ENCODE measurements around the gene RNF112. TPM values are rescaled to one million over a fixed set of nuclear protein-coding genes. Genes with fewer than 3 reads are reported as not detected.

The RNF112 gene
- total and polyA plus RNA-seq, 7 experiments from 2014 or later, result 0.15 to 2.3 (median 1.1) TPM; not detected in 1

GRCh38 chr17:19372011-19372370 is 39.0 kb upstream of the RNF112 start:
- Histone ChIP-seq H3K4me1 (ENCODE audit: control insufficient read depth in 2 of 2, insufficient read depth in 2 of 2, low read length in 2 of 2) (peaks cover 27 to 45% of the 10 kb centered on the region in 2 donors), H3K27ac (ENCODE audit: low read depth, low read length) (no peak overlapping the region), H3K4me3 (ENCODE audit: low read length) (no peak overlapping the region), H3K36me3 (ENCODE audit: control insufficient read depth in 2 of 3, insufficient read depth in 3 of 3, low read length in 3 of 3) (no peaks in the 10 kb centered on the region), H3K9me3 (ENCODE audit: control insufficient read depth in 2 of 3, low read length in 3 of 3) (no peaks in the 10 kb centered on the region), H3K27me3 (ENCODE audit: control insufficient read depth in 2 of 2, insufficient read depth in 2 of 2, low read length in 2 of 2) (no peaks in the 10 kb centered on the region)
- CTCF ChIA-PET, result interaction anchor here (0.6 to 1.7 kb wide), 2 partner anchors 9 to 388 kb away, joined by 3 to 6 read pairs; partner anchors contain the start of gene B9D1
- intact Hi-C loops (cut with micrococcal nuclease), result loop anchor here in 1 of 2 donors (10.0 kb wide), 1 partner anchor 517 kb away; the partner anchor contains the start of gene PRPSAP2
- Mint-ChIP-seq H3K9me3 (peaks cover 0 to 2% (median 0%) of the 10 kb centered on the region in 11 donors), H3K36me3 (peaks cover 0 to 15% (median 0%) of the 10 kb centered on the region in 5 donors), H3K4me3 (peak overlapping the region in 4 of 10 donors; percentile 4 to 69 (median 10)), H3K4me1 (peaks cover 18 to 60% (median 47%) of the 10 kb centered on the region in 7 donors), H3K27me3 (no peaks in the 10 kb centered on the region), H3K27ac (peak overlapping the region in 2 of 9 donors; percentile 45 to 93)
- POLR2A ChIA-PET, result no interaction called here
- ATAC-seq (no peak), DNase-seq (no peak)

- Histone ChIP-seq H3K27me3 (ENCODE audit: control insufficient read depth in 2 of 2, insufficient read depth in 2 of 2, low read length in 2 of 2) (no peaks in the 10 kb centered on the region), H3K4me1 (ENCODE audit: control insufficient read depth in 2 of 2, insufficient read depth in 2 of 2, low read length in 2 of 2) (peaks cover 31 to 45% of the 10 kb centered on the region in 2 donors), H3K9me3 (ENCODE audit: control insufficient read depth in 2 of 3, low read length in 3 of 3) (no peaks in the 10 kb centered on the region), H3K4me3 (ENCODE audit: low read length) (no peak overlapping the region), H3K36me3 (ENCODE audit: control insufficient read depth in 2 of 3, insufficient read depth in 3 of 3, low read length in 3 of 3) (no peaks in the 10 kb centered on the region), H3K27ac (ENCODE audit: low read depth, low read length) (no peak overlapping the region)
- DNase-seq (no peak), ATAC-seq (no peak)
- ChIA-PET POLR2A (no interaction called here), CTCF (interaction anchor here (0.6 to 1.7 kb wide), 2 partner anchors 9 to 388 kb away, joined by 3 to 6 read pairs; partner anchors contain the start of gene B9D1)
- intact Hi-C loops (cut with micrococcal nuclease), result loop anchor here in 1 of 2 donors (10.0 kb wide), 1 partner anchor 518 kb away; the partner anchor contains the start of gene PRPSAP2
- Mint-ChIP-seq H3K9me3 (peaks cover 0 to 2% (median 0%) of the 10 kb centered on the region in 11 donors), H3K4me1 (peaks cover 20 to 61% (median 51%) of the 10 kb centered on the region in 7 donors), H3K27ac (peak overlapping the region in 2 of 9 donors; percentile 65 to 93), H3K27me3 (no peaks in the 10 kb centered on the region), H3K36me3 (peaks cover 0 to 15% (median 0%) of the 10 kb centered on the region in 5 donors), H3K4me3 (peak overlapping the region in 4 of 10 donors; percentile 4 to 66 (median 28))
These were observed 38.6 kb upstream of the RNF112 start for GRCh38 chr17:19372439-19372838.

- peaks cover 0 to 4% (median 0%) of the 10 kb centered on the region in 3 experiments for H3K36me3 ChIP-seq (ENCODE audit: control insufficient read depth in 2 of 3, insufficient read depth in 3 of 3, low read length in 3 of 3)
- ChIA-PET CTCF (no interaction called here), POLR2A (no interaction called here)
- H3K4me3 ChIP-seq (ENCODE audit: low read length), result no peak overlapping the region
- no peak overlapping the region for H3K27ac ChIP-seq (ENCODE audit: low read depth, low read length)
- DNase-seq (no peak), ATAC-seq (no peak)
- Mint-ChIP-seq H3K9me3 (peaks cover 0 to 2% (median 0%) of the 10 kb centered on the region in 11 donors), H3K4me3 (no peak overlapping the region), H3K4me1 (peaks cover 20 to 60% (median 52%) of the 10 kb centered on the region in 7 donors), H3K36me3 (peaks cover 0 to 15% (median 0%) of the 10 kb centered on the region in 5 donors), H3K27me3 (no peaks in the 10 kb centered on the region), H3K27ac (no peak overlapping the region)
- peaks cover 31 to 45% of the 10 kb centered on the region in 2 donors for H3K4me1 ChIP-seq (ENCODE audit: control insufficient read depth in 2 of 2, insufficient read depth in 2 of 2, low read length in 2 of 2)
- intact Hi-C loops (cut with micrococcal nuclease), result loop anchor here in 1 of 2 donors (10.0 kb wide), 1 partner anchor 518 kb away; the partner anchor contains the start of gene PRPSAP2
- H3K27me3 ChIP-seq (ENCODE audit: control insufficient read depth in 2 of 2, insufficient read depth in 2 of 2, low read length in 2 of 2), result no peaks in the 10 kb centered on the region
- H3K9me3 ChIP-seq (ENCODE audit: control insufficient read depth in 2 of 3, low read length in 3 of 3), result no peaks in the 10 kb centered on the region
These were observed 38.0 kb upstream of the RNF112 start for GRCh38 chr17:19372866-19373504.

DNA sequence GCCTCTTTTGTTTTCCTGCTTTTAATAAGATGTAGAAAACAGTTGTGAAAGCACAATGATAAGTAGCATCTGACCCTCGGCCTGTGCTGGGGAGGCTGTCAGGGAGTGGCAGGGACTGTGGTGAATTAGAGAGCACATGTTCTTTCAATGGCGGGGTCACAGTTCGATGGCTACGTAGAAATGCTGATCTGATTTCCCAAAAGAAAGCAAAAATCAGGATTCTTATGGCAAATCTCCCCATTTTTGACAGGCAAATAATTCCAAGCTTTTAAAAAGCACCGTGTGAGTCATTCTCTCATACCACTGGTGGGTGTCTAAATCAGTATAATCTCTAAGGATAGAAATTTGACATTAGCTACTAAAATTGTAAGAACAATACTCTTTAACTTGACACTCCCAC is 36.9 kb upstream of the RNF112 start:
- no peak for DNase-seq
- Mint-ChIP-seq H3K9me3 (peaks cover 0 to 2% (median 0%) of the 10 kb centered on the region in 11 donors), H3K4me3 (peak overlapping the region in 1 of 10 donors; percentile 16), H3K27ac (no peak overlapping the region), H3K4me1 (peaks cover 14 to 54% (median 49%) of the 10 kb centered on the region in 7 donors), H3K27me3 (no peaks in the 10 kb centered on the region), H3K36me3 (peaks cover 0 to 15% (median 0%) of the 10 kb centered on the region in 5 donors)
- intact Hi-C loops (cut with micrococcal nuclease), result loop anchor here in 1 of 2 donors (10.0 kb wide), 1 partner anchor 519 kb away; the partner anchor contains the start of gene PRPSAP2
- ChIA-PET POLR2A (no interaction called here), CTCF (interaction anchor here (0.5 to 1.1 kb wide), 2 partner anchors 11 to 1414 kb away, joined by 3 read pairs; partner anchors contain the start of gene B9D1)
- H3K9me3 ChIP-seq (ENCODE audit: control insufficient read depth in 2 of 3, low read length in 3 of 3), result no peaks in the 10 kb centered on the region
- ATAC-seq, result no peak
- no peak overlapping the region for H3K4me3 ChIP-seq (ENCODE audit: low read length)
- H3K27me3 ChIP-seq (ENCODE audit: control insufficient read depth in 2 of 2, insufficient read depth in 2 of 2, low read length in 2 of 2), result no peaks in the 10 kb centered on the region
- H3K4me1 ChIP-seq (ENCODE audit: control insufficient read depth in 2 of 2, insufficient read depth in 2 of 2, low read length in 2 of 2), result peaks cover 31 to 39% of the 10 kb centered on the region in 2 donors
- H3K36me3 ChIP-seq (ENCODE audit: control insufficient read depth in 2 of 3, insufficient read depth in 3 of 3, low read length in 3 of 3), result peaks cover 0 to 4% (median 0%) of the 10 kb centered on the region in 3 experiments
- H3K27ac ChIP-seq (ENCODE audit: low read depth, low read length), result no peak overlapping the region

- Mint-ChIP-seq H3K4me1 (peaks cover 6 to 46% (median 38%) of the 10 kb centered on the region in 7 donors), H3K27ac (peak overlapping the region in 2 of 9 donors; percentile 18 to 38), H3K36me3 (peaks cover 0 to 24% (median 12%) of the 10 kb centered on the region in 5 donors), H3K9me3 (peaks cover 0 to 3% (median 0%) of the 10 kb centered on the region in 11 donors), H3K4me3 (peak overlapping the region in 6 of 10 donors; percentile 6 to 70 (median 49)), H3K27me3 (no peaks in the 10 kb centered on the region)
- Histone ChIP-seq H3K4me1 (ENCODE audit: control insufficient read depth in 2 of 2, insufficient read depth in 2 of 2, low read length in 2 of 2) (peaks cover 18 to 23% of the 10 kb centered on the region in 2 donors), H3K27ac (ENCODE audit: low read depth, low read length) (no peak overlapping the region), H3K27me3 (ENCODE audit: control insufficient read depth in 2 of 2, insufficient read depth in 2 of 2, low read length in 2 of 2) (no peaks in the 10 kb centered on the region), H3K9me3 (ENCODE audit: control insufficient read depth in 2 of 3, low read length in 3 of 3) (no peaks in the 10 kb centered on the region), H3K4me3 (ENCODE audit: low read length) (no peak overlapping the region), H3K36me3 (ENCODE audit: control insufficient read depth in 2 of 3, insufficient read depth in 3 of 3, low read length in 3 of 3) (peaks cover 0 to 12% (median 0%) of the 10 kb centered on the region in 3 experiments)
- ChIA-PET POLR2A (interaction anchor here (1.0 kb wide), 1 partner anchor 87 kb away, joined by 4 read pairs; no protein-coding TSS in a partner anchor), CTCF (interaction anchor here (0.7 kb wide), 1 partner anchor 119 kb away, joined by 3 read pairs; no protein-coding TSS in a partner anchor)
- no peak for ATAC-seq
- intact Hi-C loops (cut with micrococcal nuclease), result loop anchor here (5.0 to 10.0 kb wide), 10 partner anchors 87 to 1667 kb away; partner anchors contain the start of genes PRPSAP2 (in 2 of the 2), AKAP10 (in 1 of the 2), ALDH3A2 (in 1 of the 2) and ALKBH5 (in 1 of the 2)
- no peak for DNase-seq
These were observed 35.3 kb upstream of the RNF112 start for GRCh38 chr17:19375732-19376131.

- no peak for ATAC-seq
- CTCF ChIA-PET, result interaction anchor here (1.3 to 2.1 kb wide), 3 partner anchors 7 to 14 kb away, joined by 4 to 29 read pairs (median 10); partner anchors contain the start of gene B9D1
- Mint-ChIP-seq H3K27ac (peak overlapping the region in 8 of 9 donors; percentile 84 to 99 (median 97)), H3K4me3 (peak overlapping the region; percentile 83 to 100 (median 97)), H3K4me1 (peaks cover 6 to 35% (median 28%) of the 10 kb centered on the region in 7 donors), H3K27me3 (no peaks in the 10 kb centered on the region), H3K9me3 (peaks cover 0 to 3% (median 0%) of the 10 kb centered on the region in 11 donors), H3K36me3 (peaks cover 0 to 24% (median 13%) of the 10 kb centered on the region in 5 donors)
- peak overlapping the region; percentile 81 for H3K27ac ChIP-seq (ENCODE audit: low read depth, low read length)
- POLR2A ChIA-PET, result interaction anchor here (2.5 kb wide), 1 partner anchor 15 kb away, joined by 26 read pairs; the partner anchor contains the start of gene B9D1
- no peaks in the 10 kb centered on the region for H3K9me3 ChIP-seq (ENCODE audit: control insufficient read depth in 2 of 3, low read length in 3 of 3)
- intact Hi-C loops (cut with micrococcal nuclease), result loop anchor here (1.0 to 10.0 kb wide), 12 partner anchors 15 to 1665 kb away; partner anchors contain the start of genes PRPSAP2 (in 2 of the 2), AKAP10 (in 1 of the 2), ALDH3A2 (in 1 of the 2) and ALKBH5 (in 1 of the 2)
- peaks cover 9 to 12% of the 10 kb centered on the region in 2 donors for H3K4me1 ChIP-seq (ENCODE audit: control insufficient read depth in 2 of 2, insufficient read depth in 2 of 2, low read length in 2 of 2)
- no peaks in the 10 kb centered on the region for H3K27me3 ChIP-seq (ENCODE audit: control insufficient read depth in 2 of 2, insufficient read depth in 2 of 2, low read length in 2 of 2)
- H3K4me3 ChIP-seq (ENCODE audit: low read length), result peak overlapping the region; percentile 99
- H3K36me3 ChIP-seq (ENCODE audit: control insufficient read depth in 2 of 3, insufficient read depth in 3 of 3, low read length in 3 of 3), result peaks cover 0 to 23% (median 0%) of the 10 kb centered on the region in 3 experiments
- DNase-seq, result no peak
These were observed 34.2 kb upstream of the RNF112 start for GRCh38 chr17:19376811-19377210.
